Ramos (cell line): Measurements from ENCODE around the gene OTOF.

Source experiments
- in situ Hi-C: fragments of 300-500 bp; cut with MboI; formaldehyde crosslinking; loops from one replicate; pipeline ENCODE4 v1.14.3; 2022; ENCODE audit warnings: low sequenced_read_pairs; ENCODE audit not compliant: unreplicated experiment

Gene OTOF

DNA sequence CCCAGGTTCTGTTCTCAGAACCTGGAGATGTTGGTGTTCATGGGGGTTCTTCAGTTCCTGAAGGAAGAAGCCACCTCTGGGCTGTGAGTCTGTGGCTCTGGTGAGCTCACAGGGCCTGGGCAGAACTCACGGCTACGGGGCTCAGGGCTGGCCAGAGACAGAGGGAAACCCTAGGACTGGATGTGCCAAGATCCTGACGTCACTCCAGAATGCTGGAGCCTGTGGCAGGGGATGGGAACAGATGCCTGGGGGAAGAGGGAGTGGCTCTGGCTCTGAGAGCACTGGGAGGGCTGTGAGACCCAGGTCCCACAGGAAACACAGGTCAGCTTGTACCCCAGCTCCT is at the start of gene OTOF:
TSS of gene OTOF (minus strand) at position 214 of the 343 bp plus-strand sequence.
- in situ Hi-C loops, result no loop called here

- in situ Hi-C loops, result no loop called here
Measured at GRCh38 chr2:26526589-26526988, 48.7 kb upstream of the OTOF start.

GRCh38 chr2:26526105-26526504 is 48.2 kb upstream of the OTOF start:
- in situ Hi-C loops, result no loop called here

DNA sequence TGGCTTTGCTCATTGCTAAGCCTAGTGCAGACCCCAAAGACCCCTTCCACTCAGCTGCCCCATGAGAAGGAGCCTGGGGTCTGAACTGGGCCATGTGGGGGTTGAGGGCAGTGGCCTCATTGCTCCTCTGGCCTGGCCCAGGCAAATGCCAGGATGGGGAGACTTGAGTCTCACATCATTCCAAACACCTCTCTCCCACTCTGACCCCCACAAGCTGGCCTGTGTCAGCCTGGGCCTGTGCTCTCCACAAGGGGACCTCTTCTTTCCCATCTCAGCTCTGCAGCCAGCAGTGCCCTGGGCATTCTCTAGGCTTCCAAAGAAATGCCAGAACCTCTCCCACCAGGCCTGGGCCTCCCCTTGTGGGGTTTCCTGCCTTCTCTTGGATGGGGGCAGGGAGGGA is 45.8 kb upstream of the OTOF start:
- in situ Hi-C loops, result no loop called here

GRCh38 chr2:26522751-26523171 is 44.8 kb upstream of the OTOF start:
- in situ Hi-C loops, result no loop called here

GRCh38 chr2:26522325-26522724 is 44.4 kb upstream of the OTOF start:
- in situ Hi-C loops, result no loop called here

- in situ Hi-C loops, result no loop called here
Measured at GRCh38 chr2:26521913-26522180, 43.9 kb upstream of the OTOF start.

DNA sequence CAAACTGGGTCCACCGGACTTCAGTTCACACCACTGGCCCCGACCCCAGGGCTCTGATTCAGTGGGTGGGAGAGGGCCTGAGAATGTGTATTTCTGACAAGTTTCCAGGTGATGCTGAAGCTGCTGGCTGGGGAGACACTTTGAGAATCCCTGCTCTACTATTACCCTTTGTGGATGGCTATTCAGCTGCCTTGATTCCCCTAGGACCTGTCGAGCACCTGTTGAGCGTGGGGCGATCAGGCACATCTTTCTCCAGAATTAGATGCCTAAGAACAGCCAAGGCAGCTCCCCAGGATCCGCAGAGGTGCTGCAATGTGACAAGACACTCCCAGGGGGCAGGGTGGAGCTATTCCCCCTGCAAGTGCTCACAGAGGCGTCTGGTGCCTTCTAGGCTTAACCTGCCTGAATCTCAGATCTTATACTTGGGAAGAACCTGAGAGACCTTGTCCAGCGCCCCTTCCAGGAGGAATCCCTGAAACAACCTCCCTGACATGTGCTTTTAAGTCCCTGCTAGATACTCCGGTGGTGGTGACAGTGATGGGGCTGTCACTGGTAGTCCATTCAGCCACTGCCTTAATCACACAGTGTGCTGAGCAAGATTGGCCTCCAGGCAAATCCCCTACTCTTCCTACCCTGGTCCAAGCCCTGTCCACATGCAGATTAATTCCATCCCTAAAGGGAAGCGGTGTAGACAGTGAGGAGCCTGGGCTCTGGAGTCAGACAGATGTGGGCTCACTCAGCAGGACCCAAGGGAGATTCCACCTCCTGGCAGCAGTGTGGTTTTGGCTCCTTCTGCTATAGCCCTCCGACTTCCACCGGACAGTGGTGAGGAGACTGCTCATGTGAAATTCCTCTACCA is 43.4 kb upstream of the OTOF start:
- in situ Hi-C loops, result no loop called here

DNA sequence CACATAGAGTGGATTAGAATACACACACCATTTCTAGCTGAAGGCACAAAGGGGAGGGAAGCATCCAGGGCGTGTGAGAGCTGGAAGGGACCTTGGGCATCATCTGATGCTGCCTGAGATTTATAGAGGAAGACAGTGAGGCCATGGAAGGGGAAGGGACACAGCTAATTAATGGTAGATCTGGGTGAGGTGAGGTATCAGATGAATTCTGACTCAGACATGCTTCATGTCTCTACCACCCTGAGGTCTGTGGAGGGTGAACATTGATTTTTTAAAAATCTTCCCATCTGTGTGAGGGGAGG is 42.2 kb upstream of the OTOF start:
- in situ Hi-C loops, result no loop called here

- in situ Hi-C loops, result no loop called here
Measured at GRCh38 chr2:26519396-26520147, 41.6 kb upstream of the OTOF start.

GRCh38 chr2:26516781-26517180 is 38.9 kb upstream of the OTOF start:
- in situ Hi-C loops, result no loop called here

DNA sequence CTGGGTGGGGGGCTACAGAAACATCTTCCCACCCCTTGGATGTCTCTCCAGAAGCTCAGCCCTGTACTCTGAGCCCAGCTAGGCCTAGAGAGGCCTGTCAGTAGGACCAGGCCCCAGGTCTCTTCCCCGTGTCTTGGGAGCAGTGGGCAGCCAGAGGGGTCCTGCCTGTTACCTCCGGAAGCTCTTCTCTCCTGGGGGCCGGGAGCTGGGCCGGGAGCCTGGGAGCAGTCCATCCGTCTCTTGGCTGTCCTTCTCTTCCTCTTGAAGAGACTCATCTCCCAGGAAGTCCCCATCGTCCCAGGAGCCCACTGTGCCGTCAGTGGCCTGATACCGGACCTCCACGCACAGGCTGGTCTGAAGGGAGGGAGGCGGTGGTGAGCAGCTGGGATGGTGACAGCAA is 38.3 kb upstream of the OTOF start:
- in situ Hi-C loops, result no loop called here

GRCh38 chr2:26515771-26516170 is 37.8 kb upstream of the OTOF start:
- in situ Hi-C loops, result no loop called here

DNA sequence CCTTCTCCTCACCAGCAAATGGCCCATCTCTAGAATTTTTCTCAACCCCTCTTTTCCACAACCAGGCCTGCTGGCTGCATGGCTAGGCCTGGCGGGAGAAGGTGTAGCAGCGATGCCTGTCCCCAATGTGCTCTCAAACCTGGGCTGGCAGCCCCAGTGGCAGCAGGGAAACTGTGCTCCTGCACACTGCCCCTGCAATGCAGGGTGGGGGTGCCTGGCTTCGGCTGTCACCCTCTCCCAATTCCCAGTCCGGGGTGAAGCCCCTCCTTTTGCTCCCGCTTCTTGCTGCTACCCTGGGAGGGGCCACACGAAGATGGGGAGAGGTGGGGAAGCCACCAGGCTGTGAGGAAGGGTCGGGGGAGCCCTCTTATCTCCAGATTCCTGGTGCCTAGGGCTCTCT is 36.1 kb upstream of the OTOF start:
- in situ Hi-C loops, result no loop called here

DNA sequence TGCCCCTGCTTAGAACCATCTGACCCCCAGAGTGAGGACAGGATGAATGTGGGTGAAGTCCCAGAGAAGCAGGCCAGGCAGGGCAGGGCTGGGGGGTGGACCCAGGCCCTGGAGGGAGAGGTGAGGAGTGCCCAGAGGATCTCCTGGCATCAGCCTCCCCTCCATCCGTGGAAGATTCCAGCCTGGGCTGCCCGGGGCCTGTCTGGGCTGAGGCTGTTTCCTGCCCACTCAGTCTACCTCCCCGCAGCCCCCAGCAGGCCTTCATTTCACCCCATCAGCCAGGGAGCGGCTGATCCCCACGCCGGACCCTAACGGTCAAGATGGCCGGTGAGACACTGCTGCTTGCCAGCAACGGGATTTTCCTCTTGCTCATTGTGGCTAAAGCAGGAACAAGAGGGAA is 35.3 kb upstream of the OTOF start:
- in situ Hi-C loops, result no loop called here

- in situ Hi-C loops, result no loop called here
Measured at GRCh38 chr2:26511466-26511865, 33.5 kb upstream of the OTOF start.

DNA sequence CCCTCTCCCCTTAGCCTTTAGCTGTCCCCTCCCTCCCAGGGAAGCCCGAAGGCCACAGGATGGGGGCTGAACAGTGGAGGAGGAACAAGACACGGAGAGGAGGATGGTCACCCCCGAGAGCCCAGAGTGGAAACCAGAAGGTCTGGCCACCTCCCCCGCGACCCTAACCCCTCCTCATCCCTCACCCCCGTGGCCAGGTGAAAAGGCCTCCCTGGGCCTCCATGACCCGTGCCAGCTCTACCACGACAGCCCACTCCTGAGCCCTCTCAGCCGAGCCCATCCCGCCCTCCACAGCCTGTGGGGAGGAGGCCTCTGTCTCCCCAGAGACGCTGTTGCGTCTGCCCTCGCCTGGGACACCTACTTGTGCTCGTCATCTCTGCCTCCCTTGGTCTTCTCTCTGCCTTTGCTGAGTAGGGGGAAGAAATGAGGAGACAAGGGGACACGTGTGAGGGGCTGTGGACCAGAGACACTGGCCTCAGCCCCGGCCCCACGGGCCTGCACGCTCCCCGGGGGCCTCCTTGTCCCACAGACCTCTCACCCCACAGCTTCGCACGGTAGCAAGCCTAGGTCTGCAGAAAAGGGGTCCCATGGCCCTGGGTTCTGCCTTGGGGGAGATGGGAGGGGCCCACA is 32.5 kb upstream of the OTOF start:
- in situ Hi-C loops, result no loop called here

DNA sequence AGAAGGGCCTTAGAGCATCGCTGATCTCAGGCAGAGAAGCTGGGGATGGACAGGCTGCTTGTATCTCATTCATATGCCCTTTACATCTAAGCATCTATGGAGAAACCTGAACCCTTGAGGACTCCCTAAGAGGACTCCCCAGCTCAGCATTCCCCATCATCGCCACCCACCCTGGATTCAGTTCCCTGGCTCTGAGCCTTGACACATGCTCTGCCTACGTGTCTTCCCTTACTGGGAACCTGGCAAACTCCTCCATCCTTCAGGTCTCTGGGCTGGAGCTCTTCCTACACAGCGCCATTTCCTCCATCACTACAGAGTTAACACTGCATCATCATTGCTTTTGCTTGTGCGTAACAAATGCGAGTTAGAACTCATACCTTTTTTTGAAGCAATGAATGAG is 31.2 kb upstream of the OTOF start:
- in situ Hi-C loops, result no loop called here

GRCh38 chr2:26507932-26508331 is 30.0 kb upstream of the OTOF start:
- in situ Hi-C loops, result no loop called here

DNA sequence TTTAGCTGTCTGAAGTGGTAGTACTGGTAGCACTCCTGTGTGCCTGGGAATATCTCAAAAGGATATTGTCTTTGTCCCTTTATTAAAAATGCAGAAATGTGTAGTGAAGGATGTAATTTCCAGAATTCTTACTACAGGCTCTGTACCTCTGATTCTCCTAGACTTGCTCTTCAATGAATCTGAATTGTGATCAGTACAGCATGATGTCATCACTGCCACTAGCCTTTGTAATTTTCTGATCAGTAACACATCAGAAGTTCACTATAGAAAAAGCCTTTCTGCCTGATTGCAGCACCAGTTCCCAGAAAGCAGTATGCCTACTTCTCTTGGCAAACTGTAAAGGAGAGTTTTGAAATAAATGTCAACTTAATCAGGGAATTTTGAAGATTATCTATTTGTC is 29.2 kb upstream of the OTOF start:
- in situ Hi-C loops, result no loop called here

GRCh38 chr2:26506279-26506678 is 28.4 kb upstream of the OTOF start:
- in situ Hi-C loops, result no loop called here

- in situ Hi-C loops, result no loop called here
Measured at GRCh38 chr2:26504002-26504401, 26.1 kb upstream of the OTOF start.
